K562 (cell line): ENCODE data around the gene CD151. TPM values are rescaled to one million over a fixed set of nuclear protein-coding genes. Genes with fewer than 3 reads are reported as not detected.

ENCODE experiments used
- ATF2 ChIP-seq: sonication (generic); formaldehyde crosslinking; IDR thresholded peaks from 2 replicates; pipeline ENCODE4 v1.8.1; 2022; ENCODE audit warnings: missing genetic modification reagents
- DMBX1 ChIP-seq: fragments of 250-450 bp; sonication (Bioruptor Pico); IDR thresholded peaks from 2 replicates; pipeline ENCODE4 v1.8.0; 2022; ENCODE audit warnings: inconsistent platforms, mild to moderate bottlenecking, moderate library complexity, borderline replicate concordance
- HCFC1 ChIP-seq: IDR thresholded peaks from 2 replicates; pipeline ENCODE4 v1.6.1; 2012; ENCODE audit warnings: low read depth, low read length, improper control_type of control experiment
- HMGN3 ChIP-seq: IDR thresholded peaks from 2 replicates; pipeline ENCODE4 v1.6.1; 2011; ENCODE audit warnings: borderline replicate concordance, low read depth, mild to moderate bottlenecking, mixed read lengths, low read length; ENCODE audit not compliant: insufficient read length; ENCODE audit errors: extremely low read depth
- PRDM10 ChIP-seq: fragments of 450-650 bp; IDR thresholded peaks from 2 replicates; pipeline ENCODE4 v1.6.1; 2018; ENCODE audit not compliant: partially characterized antibody
- SIN3A ChIP-seq, 2 experiments: fragments of 150-350 bp in 1 of 2; IDR thresholded peaks; 2 replicates each; pipeline ENCODE4 v1.6.1; 2011 to 2016; ENCODE audit warnings: borderline replicate concordance in 2 of 2, low read depth in 2 of 2, low read length in 2 of 2, mild to moderate bottlenecking in 2 of 2, moderate library complexity in 2 of 2; ENCODE audit not compliant: control insufficient read depth in 1 of 2
- TAF15 ChIP-seq: fragments of 200-400 bp; formaldehyde crosslinking; IDR thresholded peaks from 2 replicates; pipeline ENCODE4 v1.6.1; 2017; ENCODE audit warnings: mild to moderate bottlenecking, low read depth, low read length, moderate library complexity
- ZNF133 ChIP-seq: fragments of 250-450 bp; sonication (Bioruptor Pico); IDR thresholded peaks from 2 replicates; pipeline ENCODE4 v1.4.0; 2020; ENCODE audit warnings: mild to moderate bottlenecking
- ZNF668 ChIP-seq: fragments of 250-450 bp; sonication (Bioruptor Pico); IDR thresholded peaks from 2 replicates; pipeline ENCODE4 v1.8.0; 2022; ENCODE audit warnings: mild to moderate bottlenecking, inconsistent platforms
- polyA plus RNA-seq, 8 experiments: library from polyadenylated mRNA; depleted of rRNA in 4 of 8; stranded (reverse) in 5 of 8; unstranded in 3 of 8; fragments of >200 nt; fragmentation: Nextera tagmentation in 2 of 8; fragmentation: Illumina TruSeq in 1 of 8; extraction: Ambion mirVana in 2 of 8; extraction: Trizol in 1 of 8; gene quantifications; 2 replicates each; pipeline versions ENCODE4 v1.2.1 to v1.2.3, GENCODE V29; 2011 to 2014; ENCODE audit warnings: inconsistent platforms in 1 of 8, missing spikeins in 1 of 8
- total RNA-seq, 7 experiments: library from RNA; depleted of rRNA in 6 of 7; stranded (reverse); fragments of >200 nt in 6 of 7; fragmentation: Illumina TruSeq in 2 of 7; extraction: Trizol in 2 of 7; gene quantifications; 2 replicates each; pipeline versions ENCODE4 v1.2.1 to v1.2.3, GENCODE V29; 2011 to 2021; ENCODE audit warnings: low replicate concordance in 1 of 7
- TF ChIP-seq, protein P1 (sequence below): sonication (generic); formaldehyde crosslinking; IDR thresholded peaks from 2 replicates; pipeline ENCODE4 v1.8.0; 2023; ENCODE audit warnings: mild to moderate bottlenecking, missing genetic modification reagents
- TF ChIP-seq, protein P2 (sequence below): fragments of 450-650 bp; IDR thresholded peaks from 2 replicates; pipeline ENCODE4 v1.6.1; 2014; ENCODE audit warnings: low read depth, mild to moderate bottlenecking, moderate library complexity, borderline replicate concordance
- TF ChIP-seq, protein P3 (sequence below): fragments of 450-650 bp; IDR thresholded peaks from 2 replicates; pipeline ENCODE4 v1.6.1; 2016; ENCODE audit warnings: borderline replicate concordance

Gene CD151
- total and polyA plus RNA-seq, 9 of the 15 experiments (the other 6 are each of a cell fraction or from before 2014, with no cell fraction given) = 2.3 to 187 (median 140) TPM

DNA sequence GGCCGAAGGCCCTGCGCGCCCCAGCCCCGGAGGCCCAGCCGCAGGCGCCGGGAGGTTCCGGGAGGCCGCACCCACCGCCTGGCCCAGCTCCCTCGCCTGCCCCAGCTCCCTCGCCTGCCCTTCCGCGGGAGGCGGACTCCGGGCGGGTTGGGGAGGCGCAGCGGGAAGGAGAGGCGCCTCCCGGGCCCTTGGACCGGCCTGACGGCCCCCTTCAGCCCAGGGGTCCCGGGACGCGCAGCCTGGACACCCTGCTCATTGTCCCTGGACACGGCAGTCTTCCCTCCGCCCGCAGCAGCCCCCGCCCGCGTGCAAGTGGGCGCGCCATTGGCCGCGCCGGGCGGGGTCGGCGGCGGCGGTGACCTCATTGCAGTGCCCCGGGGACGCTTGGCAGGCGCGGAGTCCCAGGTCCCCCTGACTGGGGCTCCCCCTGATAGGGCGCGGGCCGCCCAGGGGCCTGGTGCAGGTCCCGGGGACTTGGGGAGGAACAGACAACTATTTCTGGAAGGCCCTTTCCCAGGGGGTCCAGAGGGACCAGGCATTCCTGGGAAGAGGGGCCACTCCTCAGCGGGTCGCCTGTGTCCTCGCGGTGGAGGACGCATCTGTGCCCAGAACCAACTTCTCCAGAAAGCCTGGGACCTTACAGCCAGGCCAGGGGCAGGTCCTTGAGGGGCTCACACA, 501 bp downstream of the CD151 start (continued):
- TF ChIP-seq PRDM10 (peak; percentile 13), ATF2 (CRISPR knock-in tag) (peak; percentile 76), ZNF133 (no peak), HCFC1 (no peak), ZNF668 (CRISPR knock-in tag) (no peak), HMGN3 (peak; percentile 48), DMBX1 (CRISPR knock-in tag) (no peak), SIN3A (IDR thresholded peaks at IDR 0.05; ENCODE audit: borderline replicate concordance in 2 of 2, control insufficient read depth in 1 of 2, low read depth in 2 of 2, low read length in 2 of 2) (peak; percentile 36 to 58; a peak in 2 of 4 replicates), TAF15 (no peak)
- TF ChIP-seq, protein P1, sequence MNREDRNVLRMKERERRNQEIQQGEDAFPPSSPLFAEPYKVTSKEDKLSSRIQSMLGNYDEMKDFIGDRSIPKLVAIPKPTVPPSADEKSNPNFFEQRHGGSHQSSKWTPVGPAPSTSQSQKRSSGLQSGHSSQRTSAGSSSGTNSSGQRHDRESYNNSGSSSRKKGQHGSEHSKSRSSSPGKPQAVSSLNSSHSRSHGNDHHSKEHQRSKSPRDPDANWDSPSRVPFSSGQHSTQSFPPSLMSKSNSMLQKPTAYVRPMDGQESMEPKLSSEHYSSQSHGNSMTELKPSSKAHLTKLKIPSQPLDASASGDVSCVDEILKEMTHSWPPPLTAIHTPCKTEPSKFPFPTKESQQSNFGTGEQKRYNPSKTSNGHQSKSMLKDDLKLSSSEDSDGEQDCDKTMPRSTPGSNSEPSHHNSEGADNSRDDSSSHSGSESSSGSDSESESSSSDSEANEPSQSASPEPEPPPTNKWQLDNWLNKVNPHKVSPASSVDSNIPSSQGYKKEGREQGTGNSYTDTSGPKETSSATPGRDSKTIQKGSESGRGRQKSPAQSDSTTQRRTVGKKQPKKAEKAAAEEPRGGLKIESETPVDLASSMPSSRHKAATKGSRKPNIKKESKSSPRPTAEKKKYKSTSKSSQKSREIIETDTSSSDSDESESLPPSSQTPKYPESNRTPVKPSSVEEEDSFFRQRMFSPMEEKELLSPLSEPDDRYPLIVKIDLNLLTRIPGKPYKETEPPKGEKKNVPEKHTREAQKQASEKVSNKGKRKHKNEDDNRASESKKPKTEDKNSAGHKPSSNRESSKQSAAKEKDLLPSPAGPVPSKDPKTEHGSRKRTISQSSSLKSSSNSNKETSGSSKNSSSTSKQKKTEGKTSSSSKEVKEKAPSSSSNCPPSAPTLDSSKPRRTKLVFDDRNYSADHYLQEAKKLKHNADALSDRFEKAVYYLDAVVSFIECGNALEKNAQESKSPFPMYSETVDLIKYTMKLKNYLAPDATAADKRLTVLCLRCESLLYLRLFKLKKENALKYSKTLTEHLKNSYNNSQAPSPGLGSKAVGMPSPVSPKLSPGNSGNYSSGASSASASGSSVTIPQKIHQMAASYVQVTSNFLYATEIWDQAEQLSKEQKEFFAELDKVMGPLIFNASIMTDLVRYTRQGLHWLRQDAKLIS (CRISPR knock-in tag) = peak; percentile 17; the same call in 1 of the 2 replicates
- TF ChIP-seq, protein P2, sequence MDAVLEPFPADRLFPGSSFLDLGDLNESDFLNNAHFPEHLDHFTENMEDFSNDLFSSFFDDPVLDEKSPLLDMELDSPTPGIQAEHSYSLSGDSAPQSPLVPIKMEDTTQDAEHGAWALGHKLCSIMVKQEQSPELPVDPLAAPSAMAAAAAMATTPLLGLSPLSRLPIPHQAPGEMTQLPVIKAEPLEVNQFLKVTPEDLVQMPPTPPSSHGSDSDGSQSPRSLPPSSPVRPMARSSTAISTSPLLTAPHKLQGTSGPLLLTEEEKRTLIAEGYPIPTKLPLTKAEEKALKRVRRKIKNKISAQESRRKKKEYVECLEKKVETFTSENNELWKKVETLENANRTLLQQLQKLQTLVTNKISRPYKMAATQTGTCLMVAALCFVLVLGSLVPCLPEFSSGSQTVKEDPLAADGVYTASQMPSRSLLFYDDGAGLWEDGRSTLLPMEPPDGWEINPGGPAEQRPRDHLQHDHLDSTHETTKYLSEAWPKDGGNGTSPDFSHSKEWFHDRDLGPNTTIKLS = no peak
- TF ChIP-seq, protein P3, sequence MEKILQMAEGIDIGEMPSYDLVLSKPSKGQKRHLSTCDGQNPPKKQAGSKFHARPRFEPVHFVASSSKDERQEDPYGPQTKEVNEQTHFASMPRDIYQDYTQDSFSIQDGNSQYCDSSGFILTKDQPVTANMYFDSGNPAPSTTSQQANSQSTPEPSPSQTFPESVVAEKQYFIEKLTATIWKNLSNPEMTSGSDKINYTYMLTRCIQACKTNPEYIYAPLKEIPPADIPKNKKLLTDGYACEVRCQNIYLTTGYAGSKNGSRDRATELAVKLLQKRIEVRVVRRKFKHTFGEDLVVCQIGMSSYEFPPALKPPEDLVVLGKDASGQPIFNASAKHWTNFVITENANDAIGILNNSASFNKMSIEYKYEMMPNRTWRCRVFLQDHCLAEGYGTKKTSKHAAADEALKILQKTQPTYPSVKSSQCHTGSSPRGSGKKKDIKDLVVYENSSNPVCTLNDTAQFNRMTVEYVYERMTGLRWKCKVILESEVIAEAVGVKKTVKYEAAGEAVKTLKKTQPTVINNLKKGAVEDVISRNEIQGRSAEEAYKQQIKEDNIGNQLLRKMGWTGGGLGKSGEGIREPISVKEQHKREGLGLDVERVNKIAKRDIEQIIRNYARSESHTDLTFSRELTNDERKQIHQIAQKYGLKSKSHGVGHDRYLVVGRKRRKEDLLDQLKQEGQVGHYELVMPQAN = no peak
